ENCODE data around the gene HSPH1.
"Not testable (repeated sequence)": the region's sequence is repeated elsewhere in the genome, so short reads cannot be mapped to it uniquely, and the experiment has no call there.

HSPH1 gene

DNA sequence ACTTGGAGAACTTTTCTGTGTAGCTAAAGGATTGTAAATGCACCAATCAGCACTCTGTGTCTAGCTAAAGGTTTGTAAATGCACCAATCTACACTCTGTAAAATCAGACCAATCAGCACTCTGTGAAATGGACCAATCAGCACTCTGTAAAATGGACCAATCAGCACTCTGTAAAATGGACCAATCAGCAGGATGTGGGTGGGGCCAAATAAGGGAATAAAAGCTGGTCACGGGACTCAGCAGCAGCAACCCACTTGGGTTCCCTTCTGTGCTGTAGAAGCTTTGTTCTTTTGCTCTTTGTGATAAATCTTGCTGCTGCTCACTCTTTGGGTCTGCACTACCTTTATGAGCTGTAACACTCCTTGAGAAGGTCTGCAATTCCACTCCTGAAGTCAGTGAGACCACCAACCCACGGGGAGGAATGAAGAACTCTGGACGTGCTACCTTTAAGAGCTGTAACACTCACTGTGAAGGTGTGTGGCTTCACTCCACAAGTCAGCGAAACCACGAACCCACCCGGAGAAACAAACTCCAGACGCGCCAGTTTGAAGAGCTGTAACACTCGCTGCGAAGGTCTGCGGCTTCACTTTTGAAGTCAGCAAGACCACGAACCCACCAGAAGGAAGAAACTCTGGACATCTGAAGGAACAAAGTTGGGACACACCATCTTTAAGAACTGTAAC lies 16.2 kb upstream of the HSPH1 start:
- not testable (repeated sequence) for H4K8ac ChIP-seq (ENCODE audit: low read depth, low read length); H3K23ac ChIP-seq (ENCODE audit: low read depth, low read length, poor library complexity); H2BK15ac ChIP-seq (ENCODE audit: low read length); H3K79me1 ChIP-seq (ENCODE audit: low read depth, low read length); H3K4ac ChIP-seq (ENCODE audit: low read length); H3K36me3 ChIP-seq (replicated peaks in 1 of 2; ENCODE audit: control insufficient read depth in 2 of 2, insufficient read depth in 2 of 2, low read length in 2 of 2); H3K9ac ChIP-seq (ENCODE audit: low read depth, low read length, poor library complexity); H3K9me3 ChIP-seq (replicated peaks in 1 of 2; ENCODE audit: control insufficient read depth in 2 of 2, insufficient read depth in 1 of 2, low read depth in 1 of 2, low read length in 2 of 2); H2AFZ ChIP-seq (ENCODE audit: low read length); H3K27ac ChIP-seq (replicated peaks; ENCODE audit: low read length); H4K91ac ChIP-seq (ENCODE audit: low read depth, low read length, poor library complexity); H3K14ac ChIP-seq (ENCODE audit: low read length); H3K4me1 ChIP-seq (ENCODE audit: control insufficient read depth in 2 of 2, insufficient read depth in 1 of 2, low read depth in 1 of 2, low read length in 2 of 2); H2BK5ac ChIP-seq (ENCODE audit: low read length); H3K4me3 ChIP-seq (ENCODE audit: low read length in 2 of 2); H3K27me3 ChIP-seq (ENCODE audit: control insufficient read depth in 3 of 3, insufficient read depth in 3 of 3, low read depth in 1 of 3, low read length in 3 of 3); DNase-seq (ENCODE audit: low spot score); H3K18ac ChIP-seq (ENCODE audit: low read length); H2BK120ac ChIP-seq (ENCODE audit: low read depth, low read length); H2AK5ac ChIP-seq (ENCODE audit: low read depth, low read length); H2BK12ac ChIP-seq (ENCODE audit: low read length); H3K4me2 ChIP-seq (ENCODE audit: insufficient read depth, low read length, poor library complexity, severe bottlenecking)
- WGBS, 2 donors (ENCODE audit: extremely low coverage in 2 of 2, insufficient read length in 2 of 2, insufficient replicate concordance in 1 of 2): no CpG with 5 or more reads among the region's 12 CpGs

DNA sequence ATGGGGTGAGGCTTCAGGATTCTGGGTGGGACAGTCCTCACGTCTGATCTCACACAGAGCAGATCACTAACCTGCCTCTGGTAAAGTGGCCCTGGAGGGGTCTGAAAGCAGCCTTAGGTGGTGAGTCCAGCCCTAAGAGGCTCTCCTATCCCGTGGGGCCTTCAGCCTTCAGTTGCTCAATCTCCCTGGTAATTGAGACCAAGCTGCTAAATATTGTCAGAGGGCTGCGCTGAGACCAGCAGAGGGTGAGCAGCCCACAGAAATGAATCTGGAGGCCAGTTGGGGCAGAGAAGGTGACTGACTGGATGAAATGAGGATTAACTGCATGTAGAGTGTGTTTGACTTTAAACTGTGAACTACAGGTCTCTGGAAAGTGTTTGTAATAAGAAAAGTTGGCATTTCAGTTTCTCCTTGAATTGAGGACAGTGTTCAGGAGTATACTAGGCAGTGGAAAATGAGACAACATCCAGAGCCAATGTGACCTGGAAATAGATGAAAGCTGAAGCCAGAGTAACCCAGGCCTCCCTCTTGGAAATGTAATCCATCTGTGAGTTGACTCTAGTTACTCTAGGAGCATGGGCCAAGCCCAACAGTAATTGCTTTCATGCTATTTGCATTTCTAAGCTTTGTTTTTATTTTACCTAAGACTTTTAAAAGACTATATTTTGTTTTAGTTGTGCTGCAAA lies 14.3 kb upstream of the HSPH1 start:
- H3K9ac ChIP-seq (ENCODE audit: low read depth, low read length, poor library complexity): no peak overlapping the region
- H2BK12ac ChIP-seq (ENCODE audit: low read length): no peak overlapping the region
- no peak overlapping the region for H3K14ac ChIP-seq (ENCODE audit: low read length)
- no peak overlapping the region for H3K27ac ChIP-seq (replicated peaks; ENCODE audit: low read length)
- no peaks in the 10 kb centered on the region for H3K36me3 ChIP-seq (replicated peaks in 1 of 2; ENCODE audit: control insufficient read depth in 2 of 2, insufficient read depth in 2 of 2, low read length in 2 of 2)
- no peak overlapping the region for H4K8ac ChIP-seq (ENCODE audit: low read depth, low read length)
- H2AK5ac ChIP-seq (ENCODE audit: low read depth, low read length): no peak overlapping the region
- no CpG with 5 or more reads among the region's 3 CpGs for WGBS, 2 donors (ENCODE audit: extremely low coverage in 2 of 2, insufficient read length in 2 of 2, insufficient replicate concordance in 1 of 2)
- H2BK120ac ChIP-seq (ENCODE audit: low read depth, low read length): no peak overlapping the region
- H2BK5ac ChIP-seq (ENCODE audit: low read length): no peak overlapping the region
- peaks cover 0 to 3% of the 10 kb centered on the region in 2 donors for H3K9me3 ChIP-seq (replicated peaks in 1 of 2; ENCODE audit: control insufficient read depth in 2 of 2, insufficient read depth in 1 of 2, low read depth in 1 of 2, low read length in 2 of 2)
- no peak overlapping the region for H3K4me3 ChIP-seq (ENCODE audit: low read length in 2 of 2)
- peaks cover 0 to 4% of the 10 kb centered on the region in 2 donors for H3K4me1 ChIP-seq (ENCODE audit: control insufficient read depth in 2 of 2, insufficient read depth in 1 of 2, low read depth in 1 of 2, low read length in 2 of 2)
- no peak overlapping the region for H2BK15ac ChIP-seq (ENCODE audit: low read length)
- DNase-seq (ENCODE audit: low spot score): no peak
- no peak overlapping the region for H3K4me2 ChIP-seq (ENCODE audit: insufficient read depth, low read length, poor library complexity, severe bottlenecking)
- H3K79me1 ChIP-seq (ENCODE audit: low read depth, low read length): no peaks in the 10 kb centered on the region
- peak overlapping the region; percentile 29 for H3K18ac ChIP-seq (ENCODE audit: low read length)
- no peak overlapping the region for H3K23ac ChIP-seq (ENCODE audit: low read depth, low read length, poor library complexity)
- H2AFZ ChIP-seq (ENCODE audit: low read length): no peak overlapping the region
- H4K91ac ChIP-seq (ENCODE audit: low read depth, low read length, poor library complexity): no peak overlapping the region
- H3K4ac ChIP-seq (ENCODE audit: low read length): no peak overlapping the region
- no peaks in the 10 kb centered on the region for H3K27me3 ChIP-seq (ENCODE audit: control insufficient read depth in 3 of 3, insufficient read depth in 3 of 3, low read depth in 1 of 3, low read length in 3 of 3)

DNA sequence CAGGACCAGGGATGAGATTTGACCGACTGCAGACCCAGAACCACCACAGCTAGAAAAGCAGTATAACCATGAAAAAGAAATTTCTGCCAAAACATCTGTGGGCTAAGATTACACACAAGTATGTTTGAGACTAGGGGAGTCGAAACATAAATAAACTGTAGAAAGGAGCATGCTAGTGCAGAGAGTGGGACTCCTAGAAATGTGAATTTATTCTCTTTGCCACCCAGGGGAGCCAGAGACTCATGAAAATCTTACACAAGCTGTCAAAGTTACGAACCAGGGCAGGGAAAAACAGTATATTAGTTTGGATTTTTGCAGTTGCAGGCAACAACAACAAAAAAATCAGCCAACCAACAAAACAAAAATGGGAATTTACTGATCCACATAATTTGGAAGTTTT lies 12.3 kb upstream of the HSPH1 start:
- WGBS, 2 donors (ENCODE audit: extremely low coverage in 2 of 2, insufficient read length in 2 of 2, insufficient replicate concordance in 1 of 2): no CpG with 5 or more reads among the region's 3 CpGs
- DNase-seq (ENCODE audit: low spot score): no peak
- H2BK5ac ChIP-seq (ENCODE audit: low read length): no peak overlapping the region

DNA sequence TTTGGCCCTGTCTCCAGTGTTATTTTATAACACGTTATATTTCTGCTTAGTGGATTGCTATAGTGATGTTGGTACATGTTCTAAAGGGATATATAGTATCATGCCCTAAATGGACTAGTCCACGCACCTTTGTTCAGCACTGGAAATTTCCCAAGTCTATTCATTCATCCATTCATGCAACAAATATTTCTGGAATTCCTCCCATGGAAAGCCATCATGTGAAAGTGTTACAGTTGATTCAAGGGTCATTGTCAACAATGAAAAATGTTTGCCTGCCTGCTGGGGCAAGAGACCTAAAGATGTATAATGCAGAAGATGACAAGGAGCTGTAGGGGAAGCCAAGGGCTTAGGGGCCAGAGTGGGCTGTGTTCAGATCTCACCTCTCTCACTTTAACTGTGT lies 10.8 kb upstream of the HSPH1 start:
- H2BK120ac ChIP-seq (ENCODE audit: low read depth, low read length): no peak overlapping the region
- DNase-seq (ENCODE audit: low spot score): no peak
- no peak overlapping the region for H2AK5ac ChIP-seq (ENCODE audit: low read depth, low read length)
- no peak overlapping the region for H3K27ac ChIP-seq (replicated peaks; ENCODE audit: low read length)
- H3K18ac ChIP-seq (ENCODE audit: low read length): no peak overlapping the region
- H4K91ac ChIP-seq (ENCODE audit: low read depth, low read length, poor library complexity): no peak overlapping the region
- H2BK5ac ChIP-seq (ENCODE audit: low read length): no peak overlapping the region
- H3K9me3 ChIP-seq (replicated peaks in 1 of 2; ENCODE audit: control insufficient read depth in 2 of 2, insufficient read depth in 1 of 2, low read depth in 1 of 2, low read length in 2 of 2): peaks cover 0 to 3% of the 10 kb centered on the region in 2 donors
- no peak overlapping the region for H4K8ac ChIP-seq (ENCODE audit: low read depth, low read length)
- no peak overlapping the region for H2BK15ac ChIP-seq (ENCODE audit: low read length)
- H2BK12ac ChIP-seq (ENCODE audit: low read length): no peak overlapping the region
- no peaks in the 10 kb centered on the region for H3K27me3 ChIP-seq (ENCODE audit: control insufficient read depth in 3 of 3, insufficient read depth in 3 of 3, low read depth in 1 of 3, low read length in 3 of 3)
- no peak overlapping the region for H3K4ac ChIP-seq (ENCODE audit: low read length)
- no peak overlapping the region for H3K4me2 ChIP-seq (ENCODE audit: insufficient read depth, low read length, poor library complexity, severe bottlenecking)
- no peak overlapping the region for H3K14ac ChIP-seq (ENCODE audit: low read length)
- no peak overlapping the region for H2AFZ ChIP-seq (ENCODE audit: low read length)
- H3K36me3 ChIP-seq (replicated peaks in 1 of 2; ENCODE audit: control insufficient read depth in 2 of 2, insufficient read depth in 2 of 2, low read length in 2 of 2): no peaks in the 10 kb centered on the region
- peaks cover 1% of the 10 kb centered on the region for H3K79me1 ChIP-seq (ENCODE audit: low read depth, low read length)
- H3K4me3 ChIP-seq (ENCODE audit: low read length in 2 of 2): no peak overlapping the region
- H3K4me1 ChIP-seq (ENCODE audit: control insufficient read depth in 2 of 2, insufficient read depth in 1 of 2, low read depth in 1 of 2, low read length in 2 of 2): peaks cover 3 to 4% of the 10 kb centered on the region in 2 donors
- no CpG with 5 or more reads among the region's 2 CpGs for WGBS, 2 donors (ENCODE audit: extremely low coverage in 2 of 2, insufficient read length in 2 of 2, insufficient replicate concordance in 1 of 2)
- no peak overlapping the region for H3K9ac ChIP-seq (ENCODE audit: low read depth, low read length, poor library complexity)
- H3K23ac ChIP-seq (ENCODE audit: low read depth, low read length, poor library complexity): no peak overlapping the region

More for the DNA sequence above, 12.3 kb upstream of the HSPH1 start:
- no peaks in the 10 kb centered on the region for H3K27me3 ChIP-seq (ENCODE audit: control insufficient read depth in 3 of 3, insufficient read depth in 3 of 3, low read depth in 1 of 3, low read length in 3 of 3)
- H3K79me1 ChIP-seq (ENCODE audit: low read depth, low read length): no peaks in the 10 kb centered on the region
- H2BK15ac ChIP-seq (ENCODE audit: low read length): no peak overlapping the region
- peaks cover 0 to 4% of the 10 kb centered on the region in 2 donors for H3K4me1 ChIP-seq (ENCODE audit: control insufficient read depth in 2 of 2, insufficient read depth in 1 of 2, low read depth in 1 of 2, low read length in 2 of 2)
- H3K9me3 ChIP-seq (replicated peaks in 1 of 2; ENCODE audit: control insufficient read depth in 2 of 2, insufficient read depth in 1 of 2, low read depth in 1 of 2, low read length in 2 of 2): peaks cover 0 to 3% of the 10 kb centered on the region in 2 donors
- H3K9ac ChIP-seq (ENCODE audit: low read depth, low read length, poor library complexity): no peak overlapping the region
- H3K18ac ChIP-seq (ENCODE audit: low read length): no peak overlapping the region
- H2AK5ac ChIP-seq (ENCODE audit: low read depth, low read length): no peak overlapping the region
- H3K23ac ChIP-seq (ENCODE audit: low read depth, low read length, poor library complexity): no peak overlapping the region
- H3K4me2 ChIP-seq (ENCODE audit: insufficient read depth, low read length, poor library complexity, severe bottlenecking): no peak overlapping the region
- no peak overlapping the region for H3K4ac ChIP-seq (ENCODE audit: low read length)
- no peak overlapping the region for H2AFZ ChIP-seq (ENCODE audit: low read length)
- H3K36me3 ChIP-seq (replicated peaks in 1 of 2; ENCODE audit: control insufficient read depth in 2 of 2, insufficient read depth in 2 of 2, low read length in 2 of 2): no peaks in the 10 kb centered on the region
- H3K4me3 ChIP-seq (ENCODE audit: low read length in 2 of 2): no peak overlapping the region
- no peak overlapping the region for H4K91ac ChIP-seq (ENCODE audit: low read depth, low read length, poor library complexity)
- no peak overlapping the region for H3K27ac ChIP-seq (replicated peaks; ENCODE audit: low read length)
- no peak overlapping the region for H2BK120ac ChIP-seq (ENCODE audit: low read depth, low read length)
- no peak overlapping the region for H2BK12ac ChIP-seq (ENCODE audit: low read length)
- no peak overlapping the region for H4K8ac ChIP-seq (ENCODE audit: low read depth, low read length)
- H3K14ac ChIP-seq (ENCODE audit: low read length): no peak overlapping the region

All from neuronal stem cell (in vitro differentiated cells).